ENCODE measurements around the gene FBXL3.

GRCh38 chr13:76975863-76976262, 51.1 kb downstream of the FBXL3 start:
- no peak for TF ChIP-seq CTCF (conservative IDR thresholded peaks at IDR 0.05 in 1 of 2, IDR thresholded peaks at IDR 0.05 in 1 of 2; ENCODE audit: low read depth in 1 of 2, low read length in 2 of 2)
- no peak for TF ChIP-seq EZH2 (IDR thresholded peaks at IDR 0.05; ENCODE audit: low read length, missing control alignments)
